Measurements from ENCODE around the gene DCD.

DNA sequence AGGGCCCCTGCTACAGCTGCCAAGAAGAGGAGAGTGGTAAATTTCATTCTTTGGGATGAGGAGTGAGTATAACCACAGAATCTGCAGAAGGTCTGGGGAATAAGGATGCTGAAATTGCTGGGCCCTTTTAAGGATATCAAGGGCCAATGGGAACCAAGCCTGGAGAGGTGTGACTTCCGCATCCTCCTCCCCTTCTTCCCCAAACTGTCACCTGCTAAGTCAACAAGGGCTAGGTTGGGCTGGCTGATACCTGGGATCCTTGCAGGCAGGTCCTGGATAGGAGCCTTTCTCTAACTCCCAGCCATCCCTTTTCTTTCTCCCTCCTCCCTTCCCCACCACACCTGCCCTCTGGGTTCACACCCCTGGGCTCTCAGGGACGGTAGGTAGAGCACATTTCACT lies 13.4 kb downstream of the DCD start, which contains the start of gene LACRT:
- TF ChIP-seq, protein P1, sequence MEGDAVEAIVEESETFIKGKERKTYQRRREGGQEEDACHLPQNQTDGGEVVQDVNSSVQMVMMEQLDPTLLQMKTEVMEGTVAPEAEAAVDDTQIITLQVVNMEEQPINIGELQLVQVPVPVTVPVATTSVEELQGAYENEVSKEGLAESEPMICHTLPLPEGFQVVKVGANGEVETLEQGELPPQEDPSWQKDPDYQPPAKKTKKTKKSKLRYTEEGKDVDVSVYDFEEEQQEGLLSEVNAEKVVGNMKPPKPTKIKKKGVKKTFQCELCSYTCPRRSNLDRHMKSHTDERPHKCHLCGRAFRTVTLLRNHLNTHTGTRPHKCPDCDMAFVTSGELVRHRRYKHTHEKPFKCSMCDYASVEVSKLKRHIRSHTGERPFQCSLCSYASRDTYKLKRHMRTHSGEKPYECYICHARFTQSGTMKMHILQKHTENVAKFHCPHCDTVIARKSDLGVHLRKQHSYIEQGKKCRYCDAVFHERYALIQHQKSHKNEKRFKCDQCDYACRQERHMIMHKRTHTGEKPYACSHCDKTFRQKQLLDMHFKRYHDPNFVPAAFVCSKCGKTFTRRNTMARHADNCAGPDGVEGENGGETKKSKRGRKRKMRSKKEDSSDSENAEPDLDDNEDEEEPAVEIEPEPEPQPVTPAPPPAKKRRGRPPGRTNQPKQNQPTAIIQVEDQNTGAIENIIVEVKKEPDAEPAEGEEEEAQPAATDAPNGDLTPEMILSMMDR (conservative IDR thresholded peaks at IDR 0.05; ENCODE audit: low read depth, low read length): no peak
- TF ChIP-seq EZH2 (IDR thresholded peaks at IDR 0.05; ENCODE audit: borderline replicate concordance, low read depth, low read length, poor library complexity, severe bottlenecking): no peak

All from A673 (cell line).